Measurements from ENCODE around the gene HACD2.

Gene HACD2

GRCh38 chr3:123483146-123483545 lies 101.7 kb downstream of the HACD2 start:
- no peak for DNase-seq (ENCODE audit: low read depth in 2 of 2)

GRCh38 chr3:123481722-123482457 lies 103.0 kb downstream of the HACD2 start:
- DNase-seq (ENCODE audit: low read depth in 2 of 2): no peak

- DNase-seq (ENCODE audit: low read depth in 2 of 2): no peak
These were observed 103.8 kb downstream of the HACD2 start for GRCh38 chr3:123481071-123481470.

DNA sequence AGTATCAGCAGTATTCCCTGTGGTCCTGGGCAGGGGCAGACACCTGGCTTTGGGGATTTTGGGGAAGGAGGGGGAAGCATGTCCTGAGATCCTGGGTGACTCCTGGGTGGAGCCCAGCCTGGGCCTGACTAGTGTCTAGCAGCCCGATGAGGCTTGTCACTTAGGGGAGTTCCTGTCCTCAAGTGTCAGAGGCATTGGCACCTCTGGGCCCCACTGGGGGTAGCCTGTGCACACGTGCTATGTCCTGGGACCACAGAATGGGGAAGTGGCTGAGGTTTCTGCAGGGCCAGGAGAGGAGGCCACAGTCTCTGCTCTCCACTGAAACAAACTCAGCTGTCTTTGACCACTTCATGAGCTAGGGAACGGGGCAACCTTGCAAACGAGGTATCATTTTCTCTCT lies 104.4 kb downstream of the HACD2 start:
- no peak for DNase-seq (ENCODE audit: low read depth in 2 of 2)

DNA sequence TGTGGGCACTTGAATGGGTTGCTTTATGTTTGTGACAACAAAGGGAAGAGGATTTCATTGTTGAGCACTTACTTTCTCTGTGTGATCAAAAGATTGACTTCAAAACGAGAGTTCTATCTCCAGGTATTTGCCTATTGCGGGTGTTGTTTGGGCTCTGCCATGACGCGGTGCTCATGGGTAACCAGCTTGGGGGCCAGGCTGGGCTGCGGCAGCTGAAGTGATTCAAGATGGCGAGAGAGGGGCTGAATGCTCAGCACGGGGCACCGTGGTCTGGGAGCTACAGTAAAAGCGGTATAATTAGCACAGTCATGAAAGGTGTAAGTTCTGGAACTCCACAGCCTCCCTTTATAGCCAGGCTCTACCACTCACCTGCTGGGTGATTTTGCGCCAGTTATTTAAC lies 105.0 kb downstream of the HACD2 start:
- DNase-seq (ENCODE audit: low read depth in 2 of 2): no peak

- no peak for DNase-seq (ENCODE audit: low read depth in 2 of 2)
These were observed 106.5 kb downstream of the HACD2 start for GRCh38 chr3:123478314-123478713.

- DNase-seq (ENCODE audit: low read depth in 2 of 2): no peak
These were observed 107.7 kb downstream of the HACD2 start for GRCh38 chr3:123476967-123477750.

DNA sequence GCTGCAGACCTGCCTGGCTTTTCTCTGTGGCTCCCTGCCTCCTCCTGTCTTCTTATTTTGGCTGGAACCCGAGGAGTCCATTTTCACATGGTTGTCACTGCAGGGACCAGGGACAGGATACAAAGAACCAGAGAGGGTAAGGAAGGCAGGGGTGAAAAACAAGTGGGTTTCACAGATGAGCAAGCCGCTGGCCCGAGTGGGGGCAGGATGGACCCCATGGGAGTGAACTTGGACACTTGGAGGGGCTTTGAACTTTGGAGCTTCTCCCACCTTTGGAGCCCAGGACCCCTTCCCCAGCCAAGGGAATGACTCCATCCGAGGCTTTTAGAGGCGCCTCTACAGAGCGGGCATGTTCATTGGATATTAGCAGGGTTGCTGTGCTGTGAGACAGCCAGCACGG lies 109.1 kb downstream of the HACD2 start:
- DNase-seq (ENCODE audit: low read depth in 2 of 2): no peak

DNA sequence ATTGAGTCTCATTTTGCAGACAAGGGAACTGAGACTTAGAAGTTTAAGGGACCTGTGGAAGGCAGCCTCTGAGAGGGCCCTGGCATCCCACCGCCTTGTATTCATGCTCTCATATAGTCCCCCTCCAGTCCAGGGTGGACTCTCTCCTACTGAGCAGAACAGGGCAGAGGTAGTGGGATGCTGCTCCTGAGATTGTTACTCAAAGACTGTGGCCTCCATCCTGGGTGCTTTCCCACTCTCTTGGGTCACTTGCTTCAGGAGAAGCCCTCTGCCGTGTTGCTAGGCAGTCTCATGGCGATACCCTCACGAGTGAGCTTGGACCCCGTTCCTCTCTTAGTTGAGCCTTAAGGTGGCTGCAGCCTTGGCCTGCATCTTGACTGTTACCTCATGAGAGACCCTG lies 113.7 kb downstream of the HACD2 start:
- no peak for DNase-seq (ENCODE audit: low read depth in 2 of 2)

- DNase-seq (ENCODE audit: low read depth in 2 of 2): no peak
These were observed 115.4 kb downstream of the HACD2 start for GRCh38 chr3:123469323-123469995.

DNA sequence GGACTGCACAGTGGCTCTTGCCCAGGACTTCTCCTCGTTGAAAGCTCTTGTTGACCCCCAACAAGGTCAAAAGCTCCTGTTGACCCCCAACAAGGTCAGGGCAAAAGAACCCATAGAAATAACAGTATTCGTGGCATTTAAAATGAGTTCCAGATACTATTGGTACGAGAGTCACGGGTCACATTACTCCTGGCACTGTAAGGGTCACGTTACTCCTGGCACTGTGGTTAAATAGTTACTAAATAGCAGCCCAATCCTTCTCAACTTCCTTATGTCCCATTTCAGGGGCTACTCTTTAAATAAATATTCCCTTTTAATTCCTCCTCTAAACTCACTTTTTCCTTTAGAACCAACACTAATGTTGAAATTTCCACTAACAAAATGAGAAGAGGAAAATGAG lies 117.8 kb downstream of the HACD2 start:
- no peak for DNase-seq (ENCODE audit: low read depth in 2 of 2)

GRCh38 chr3:123464211-123464610 lies 120.6 kb downstream of the HACD2 start:
- no peak for DNase-seq (ENCODE audit: low read depth in 2 of 2)

DNA sequence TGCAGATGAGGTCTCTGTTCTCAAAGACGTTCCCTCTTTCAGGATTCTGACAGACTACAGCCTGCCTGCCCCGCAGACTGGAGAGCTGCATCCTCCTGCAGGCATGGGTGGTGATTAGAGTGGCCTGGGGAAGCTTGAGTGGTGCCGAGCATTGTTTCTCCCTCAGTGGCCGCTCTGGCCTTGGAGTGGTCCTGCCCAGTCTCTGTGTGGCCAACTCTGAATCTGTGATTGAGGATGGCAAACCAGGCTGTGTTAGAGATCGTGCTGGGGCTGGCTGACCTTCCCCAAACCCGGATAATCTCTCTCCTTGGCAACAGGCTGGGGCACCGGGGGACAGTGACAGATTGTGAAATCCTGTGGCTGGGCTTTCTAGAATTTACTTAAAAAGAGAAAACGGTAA lies 125.0 kb downstream of the HACD2 start:
- no peak for DNase-seq (ENCODE audit: low read depth in 2 of 2)

DNA sequence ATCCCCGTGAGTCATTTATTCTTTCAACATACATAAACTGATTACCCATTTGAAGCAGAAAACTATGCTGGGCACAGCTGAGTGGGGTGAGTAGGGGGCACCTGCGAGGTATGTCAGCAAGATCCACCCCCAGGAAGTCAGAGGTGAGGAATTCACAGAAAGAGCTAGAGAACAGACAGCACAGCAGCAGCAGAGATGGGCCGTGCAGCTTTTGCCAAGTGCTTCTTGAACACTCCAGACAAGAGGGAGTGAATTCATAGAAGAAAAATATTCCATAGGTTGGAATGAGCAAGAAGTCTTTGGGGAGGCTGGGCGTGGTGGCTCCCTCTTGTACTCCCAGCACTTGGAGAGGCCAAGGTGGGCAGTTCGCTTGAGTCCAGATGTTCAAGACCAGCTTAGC lies 126.6 kb downstream of the HACD2 start:
- no peak for DNase-seq (ENCODE audit: low read depth in 2 of 2)

GRCh38 chr3:123457841-123458240 lies 127.0 kb downstream of the HACD2 start:
- no peak for DNase-seq (ENCODE audit: low read depth in 2 of 2)

- DNase-seq (ENCODE audit: low read depth in 2 of 2): no peak
These were observed 131.2 kb downstream of the HACD2 start for GRCh38 chr3:123453675-123454074.

DNA sequence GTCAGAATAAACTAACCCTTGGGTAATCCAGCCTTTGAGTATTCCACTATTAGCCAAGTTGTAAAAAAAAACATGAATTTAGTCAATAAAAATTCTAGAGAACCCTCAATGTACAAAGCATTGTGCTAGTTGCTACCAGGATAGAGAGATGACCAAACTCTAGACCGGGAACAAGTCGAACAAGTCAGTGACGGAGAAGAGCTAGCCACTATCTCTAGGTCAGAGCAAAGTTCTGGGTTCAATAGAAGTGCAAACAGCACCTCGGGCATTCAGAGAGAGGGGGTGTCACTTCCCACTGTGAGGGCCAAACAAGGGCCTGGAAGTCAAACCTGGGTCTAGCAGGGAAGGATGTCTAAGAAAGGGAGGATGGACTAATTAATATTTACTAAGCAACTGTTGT lies 133.7 kb downstream of the HACD2 start:
- no peak for DNase-seq (ENCODE audit: low read depth in 2 of 2)

DNA sequence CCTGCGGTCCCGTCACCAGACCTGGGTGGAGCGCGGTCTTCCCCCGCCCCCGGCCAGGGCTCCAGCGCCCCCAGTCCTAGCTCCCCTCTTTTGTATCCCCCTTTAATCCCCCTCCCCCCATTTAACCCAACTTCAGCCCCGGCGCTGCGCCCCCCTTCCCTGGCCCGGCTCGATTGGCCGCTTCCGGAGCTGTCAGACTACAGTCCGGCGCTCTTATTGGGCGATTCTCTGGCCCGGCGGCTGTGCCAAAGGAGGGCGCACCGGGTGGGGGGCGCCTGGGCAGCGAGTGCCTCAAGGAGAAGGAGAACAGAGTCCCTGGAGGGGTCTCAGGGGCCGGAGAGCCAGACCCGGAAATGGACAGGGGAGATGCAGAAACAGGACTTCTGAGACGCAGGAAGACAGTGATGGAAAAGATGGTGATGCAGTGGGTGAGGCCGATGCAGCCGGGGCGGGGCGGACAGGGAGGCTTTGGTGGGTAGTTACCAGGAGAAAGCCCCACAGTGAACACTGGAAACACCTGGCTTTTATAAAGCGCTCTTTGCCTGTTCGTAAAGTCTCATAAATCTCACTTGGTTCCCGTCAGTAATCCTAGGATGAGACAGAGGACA lies 134.8 kb downstream of the HACD2 start:
- no peak for DNase-seq (ENCODE audit: low read depth in 2 of 2)

GRCh38 chr3:123449102-123449996 lies 135.5 kb downstream of the HACD2 start:
- DNase-seq (ENCODE audit: low read depth in 2 of 2): peak in 1 of 2 experiments; percentile 4

- DNase-seq (ENCODE audit: low read depth in 2 of 2): no peak
These were observed 136.2 kb downstream of the HACD2 start, which contains the start of gene ADCY5 for GRCh38 chr3:123448536-123449101. Gene ADCY5, minus strand, starts transcription at chr3:123449090. Its CDS starts 545 bp downstream, at chr3:123448545.
